ENCODE data around the gene LRMDA.
A peak's percentile ranks its signal among the peaks of the same experiment; 100 is the strongest.

Gene LRMDA

GRCh38 chr10:76192694-76193320, 761.4 kb downstream of the LRMDA start:
- no peak for DNase-seq (ENCODE audit: low read depth)
- TF ChIP-seq, protein P1, sequence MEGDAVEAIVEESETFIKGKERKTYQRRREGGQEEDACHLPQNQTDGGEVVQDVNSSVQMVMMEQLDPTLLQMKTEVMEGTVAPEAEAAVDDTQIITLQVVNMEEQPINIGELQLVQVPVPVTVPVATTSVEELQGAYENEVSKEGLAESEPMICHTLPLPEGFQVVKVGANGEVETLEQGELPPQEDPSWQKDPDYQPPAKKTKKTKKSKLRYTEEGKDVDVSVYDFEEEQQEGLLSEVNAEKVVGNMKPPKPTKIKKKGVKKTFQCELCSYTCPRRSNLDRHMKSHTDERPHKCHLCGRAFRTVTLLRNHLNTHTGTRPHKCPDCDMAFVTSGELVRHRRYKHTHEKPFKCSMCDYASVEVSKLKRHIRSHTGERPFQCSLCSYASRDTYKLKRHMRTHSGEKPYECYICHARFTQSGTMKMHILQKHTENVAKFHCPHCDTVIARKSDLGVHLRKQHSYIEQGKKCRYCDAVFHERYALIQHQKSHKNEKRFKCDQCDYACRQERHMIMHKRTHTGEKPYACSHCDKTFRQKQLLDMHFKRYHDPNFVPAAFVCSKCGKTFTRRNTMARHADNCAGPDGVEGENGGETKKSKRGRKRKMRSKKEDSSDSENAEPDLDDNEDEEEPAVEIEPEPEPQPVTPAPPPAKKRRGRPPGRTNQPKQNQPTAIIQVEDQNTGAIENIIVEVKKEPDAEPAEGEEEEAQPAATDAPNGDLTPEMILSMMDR (conservative IDR thresholded peaks at IDR 0.05; ENCODE audit: low read length) = no peak
- no peak overlapping the region for H3K4me3 ChIP-seq (ENCODE audit: low read length)

DNA sequence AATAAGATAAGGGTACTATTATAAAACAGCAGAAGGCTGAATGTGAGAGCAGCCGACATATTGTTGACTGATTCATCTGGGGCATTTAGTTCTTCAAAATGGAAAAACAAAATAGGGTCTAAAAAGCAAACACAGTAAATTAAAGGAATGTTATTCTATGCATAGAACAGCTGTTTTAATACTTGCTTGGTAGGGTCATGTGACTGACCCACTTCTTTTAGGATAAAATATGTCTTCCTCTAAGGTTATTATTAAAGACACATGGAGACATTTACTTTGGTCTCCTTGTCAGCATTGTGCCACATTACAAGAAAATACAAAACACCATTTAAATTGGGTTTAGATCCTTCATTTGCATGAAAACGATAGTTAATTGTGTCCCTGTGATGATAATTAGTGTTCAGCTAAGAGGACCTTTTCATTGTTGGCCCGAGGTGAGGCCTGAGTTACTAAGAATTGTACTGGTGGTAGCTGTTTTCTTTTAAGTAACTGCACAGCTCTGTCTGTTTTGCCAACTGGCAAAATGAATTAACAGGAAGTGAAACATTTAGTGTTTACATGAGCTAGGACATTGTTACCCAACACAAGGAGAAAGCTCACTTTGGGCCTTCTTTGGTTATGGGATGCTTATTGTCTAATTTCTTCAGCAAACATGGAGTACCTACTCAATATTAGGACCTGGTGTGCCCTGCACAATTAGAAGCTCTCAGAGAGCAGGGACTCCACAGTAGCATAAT, 764.4 kb downstream of the LRMDA start:
- peak; percentile 49 for DNase-seq (ENCODE audit: low read depth)
- no peak overlapping the region for H3K4me3 ChIP-seq (ENCODE audit: low read length)
- TF ChIP-seq, protein P1 (conservative IDR thresholded peaks at IDR 0.05; ENCODE audit: low read length) = no peak

DNA sequence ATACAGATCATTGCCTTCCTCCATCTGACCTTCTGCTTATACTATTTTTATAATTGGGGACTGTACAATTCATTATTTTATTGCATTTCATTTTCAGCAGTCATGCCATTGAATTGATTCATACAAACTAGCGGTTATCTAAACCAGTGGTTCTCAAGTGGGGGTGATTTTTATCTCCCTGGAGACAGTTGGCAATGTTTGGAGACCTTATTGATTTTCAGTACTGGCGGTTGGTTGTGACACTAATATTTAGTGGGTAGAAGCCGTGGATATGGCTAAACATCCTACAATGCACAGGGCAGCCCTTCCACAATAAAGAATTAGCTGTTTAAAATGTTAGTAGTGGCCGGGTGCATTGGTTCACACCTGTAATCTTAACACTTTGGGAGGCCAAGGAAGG, 765.9 kb downstream of the LRMDA start:
- no peak overlapping the region for H3K4me3 ChIP-seq (ENCODE audit: low read length)
- no peak for DNase-seq (ENCODE audit: low read depth)
- TF ChIP-seq, protein P1 (conservative IDR thresholded peaks at IDR 0.05; ENCODE audit: low read length) = no peak

GRCh38 chr10:76198287-76199035, 767.0 kb downstream of the LRMDA start:
- TF ChIP-seq, protein P1 (conservative IDR thresholded peaks at IDR 0.05; ENCODE audit: low read length) = no peak
- no peak overlapping the region for H3K4me3 ChIP-seq (ENCODE audit: low read length)
- DNase-seq (ENCODE audit: low read depth) = no peak

GRCh38 chr10:76201962-76202361, 770.5 kb downstream of the LRMDA start:
- TF ChIP-seq, protein P1 (conservative IDR thresholded peaks at IDR 0.05; ENCODE audit: low read length) = no peak

DNA sequence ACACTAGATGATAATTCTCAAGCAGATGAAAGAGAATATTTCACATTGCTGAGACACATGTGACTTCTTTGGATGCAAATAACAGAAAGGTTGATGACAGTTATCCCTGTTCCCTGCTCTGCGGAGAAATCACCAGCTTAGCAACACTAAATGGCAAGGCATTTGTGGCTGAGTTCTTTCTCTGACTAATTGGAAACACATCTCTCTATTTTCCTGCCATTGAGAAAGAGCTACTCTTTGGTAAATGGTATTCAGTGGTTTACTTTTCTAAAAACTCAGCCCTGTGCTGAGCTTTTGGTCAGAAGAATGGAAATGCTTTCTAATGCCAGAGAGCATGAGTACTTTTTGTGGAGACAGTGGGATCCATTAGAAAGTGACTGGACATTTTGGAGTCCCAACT, 771.4 kb downstream of the LRMDA start:
- no peak overlapping the region for H3K4me3 ChIP-seq (ENCODE audit: low read length)
- DNase-seq (ENCODE audit: low read depth) = peak; percentile 94
- TF ChIP-seq, protein P1 (conservative IDR thresholded peaks at IDR 0.05; ENCODE audit: low read length) = no peak

More at GRCh38 chr10:76201962-76202361, 770.5 kb downstream of the LRMDA start:
- no peak overlapping the region for H3K4me3 ChIP-seq (ENCODE audit: low read length)
- no peak for DNase-seq (ENCODE audit: low read depth)

All from AG10803 (cell line).